Mucosa of rectum (tissue), 2 donors: ENCODE results near the gene PRDX2.
A peak's percentile ranks its signal among the peaks of the same experiment; 100 is the strongest.

Experiments used
- H3K27ac ChIP-seq, 2 donors: one replicate each; pipeline ENCODE4 v1.7.0; 2013; ENCODE audit warnings: inconsistent platforms in 2 of 2, low read depth in 2 of 2, low read length in 2 of 2
- H3K27me3 ChIP-seq, 2 donors: one replicate each; pipeline ENCODE4 v1.7.0; 2013; ENCODE audit warnings: low read length in 2 of 2; ENCODE audit not compliant: control insufficient read depth in 2 of 2, insufficient read depth in 2 of 2
- H3K36me3 ChIP-seq, 2 donors: one replicate each; pipeline ENCODE4 v1.7.0; 2013; ENCODE audit warnings: low read length in 2 of 2; ENCODE audit not compliant: control insufficient read depth in 2 of 2, insufficient read depth in 2 of 2
- H3K4me1 ChIP-seq, 2 donors: one replicate each; pipeline ENCODE4 v1.7.0; 2013; ENCODE audit warnings: low read length in 2 of 2, mild to moderate bottlenecking in 1 of 2; ENCODE audit not compliant: control insufficient read depth in 2 of 2, insufficient read depth in 2 of 2
- H3K4me3 ChIP-seq, 2 donors: one replicate each; pipeline ENCODE4 v1.7.0; 2013; ENCODE audit warnings: low read length in 2 of 2
- H3K9ac ChIP-seq, 2 donors: one replicate each; pipeline ENCODE4 v1.7.0; 2013; ENCODE audit warnings: low read length in 2 of 2, low read depth in 1 of 2, mild to moderate bottlenecking in 1 of 2
- H3K9me3 ChIP-seq, 2 donors: one replicate each; pipeline ENCODE4 v1.7.0; 2013; ENCODE audit warnings: low read length in 2 of 2; ENCODE audit not compliant: control insufficient read depth in 2 of 2
- donor health status: healthy.
- donor health status: Normal muscosa, but diverticular disease.

The PRDX2 gene

DNA sequence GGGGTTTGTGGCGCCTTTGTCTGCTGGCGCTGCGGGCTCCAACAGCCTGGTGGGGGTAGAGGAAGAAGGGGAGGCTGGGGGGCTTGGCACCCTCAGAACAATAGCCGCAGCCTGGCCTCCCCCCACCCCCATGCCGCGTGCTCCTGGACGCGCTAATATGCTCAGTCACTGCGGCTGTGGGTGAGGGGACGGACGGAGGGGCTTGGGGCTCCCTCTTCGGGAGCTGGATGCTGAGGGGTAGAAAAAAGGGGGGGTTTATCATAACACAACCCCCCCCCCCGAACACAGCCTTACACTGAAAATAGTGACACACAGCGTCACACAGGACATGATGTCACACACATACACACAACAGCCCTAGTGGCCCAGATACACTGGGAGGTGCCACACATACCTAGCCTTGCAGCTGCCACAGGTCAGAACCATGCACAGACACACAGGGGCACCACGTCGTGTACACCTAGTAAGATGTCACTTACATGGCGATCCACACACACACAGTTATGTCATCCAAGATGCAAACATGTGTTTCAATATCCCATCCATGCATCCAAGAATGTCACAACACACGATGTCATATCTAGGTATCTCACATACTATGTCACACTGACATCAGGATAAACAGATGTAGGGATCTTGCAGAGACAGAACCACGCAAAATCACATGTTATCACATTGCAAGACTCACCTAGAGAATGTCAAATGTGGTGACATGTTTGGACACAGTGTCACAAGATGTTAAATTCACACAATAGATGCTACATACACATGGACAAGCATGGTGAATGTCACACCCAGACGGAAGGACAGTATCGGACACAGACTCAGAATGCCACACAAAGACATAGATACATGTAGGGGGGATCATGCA, 37.5 kb upstream of the PRDX2 start:
- no peaks in the 10 kb centered on the region for H3K36me3 ChIP-seq
- H3K27me3 ChIP-seq: peaks cover 68 to 70% of the 10 kb centered on the region in 2 donors
- no peak overlapping the region for H3K4me3 ChIP-seq
- H3K9me3 ChIP-seq: no peaks in the 10 kb centered on the region
- H3K4me1 ChIP-seq: peaks cover 7% of the 10 kb centered on the region in 2 donors
- no peak overlapping the region for H3K9ac ChIP-seq
- H3K27ac ChIP-seq: no peak overlapping the region

DNA sequence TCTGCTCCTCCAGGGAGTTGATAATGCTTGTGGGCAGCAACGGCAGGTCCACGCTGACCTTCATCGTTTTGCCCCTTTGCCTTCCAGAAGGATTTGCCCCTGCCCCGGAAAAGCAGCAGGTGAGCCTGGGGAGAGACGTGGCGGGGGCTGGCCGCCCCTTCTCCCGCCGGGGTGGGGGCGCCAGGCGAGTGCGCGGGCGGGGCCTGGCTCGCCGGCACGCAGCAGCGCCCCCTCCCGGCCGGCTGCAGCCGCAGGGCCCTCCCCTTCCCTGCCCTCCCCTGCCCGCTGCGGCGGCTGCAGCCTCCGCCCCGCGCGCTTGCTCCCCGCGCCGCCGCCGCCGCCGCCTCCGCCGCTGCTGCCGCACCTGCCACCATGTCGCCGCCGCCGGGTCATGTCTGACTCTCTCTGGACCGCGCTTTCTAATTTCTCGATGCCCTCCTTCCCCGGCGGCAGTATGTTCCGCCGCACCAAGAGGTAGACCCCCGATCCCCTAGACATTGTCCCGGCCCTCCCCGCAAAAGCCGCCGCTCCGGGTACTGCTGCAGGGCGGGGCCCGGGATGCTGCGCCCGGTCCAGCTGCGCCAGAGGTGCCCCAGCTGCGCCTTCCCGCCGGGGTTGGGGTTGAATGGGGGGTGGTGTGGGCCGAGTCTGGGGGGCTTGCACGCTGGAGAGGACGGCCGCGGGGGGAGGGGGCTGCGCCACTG, 36.7 kb upstream of the PRDX2 start, which contains the start of gene MAST1:
Gene MAST1, plus strand, starts transcription at position 334 of the 704 bp plus-strand sequence. Its CDS starts 58 bp downstream, at position 392.
- Histone ChIP-seq H3K4me3 (peak within 1 kb of the TSS in 1 of 2 donors; percentile 14), H3K9ac (peak within 1 kb of the TSS in 1 of 2 donors; percentile 2), H3K9me3 (no peaks in the 10 kb centered on the region), H3K27ac (no peak within 1 kb of the TSS), H3K4me1 (peaks cover 7 to 8% of the 10 kb centered on the region in 2 donors), H3K36me3 (no peaks in the 10 kb centered on the region), H3K27me3 (peaks cover 69 to 71% of the 10 kb centered on the region in 2 donors)

DNA sequence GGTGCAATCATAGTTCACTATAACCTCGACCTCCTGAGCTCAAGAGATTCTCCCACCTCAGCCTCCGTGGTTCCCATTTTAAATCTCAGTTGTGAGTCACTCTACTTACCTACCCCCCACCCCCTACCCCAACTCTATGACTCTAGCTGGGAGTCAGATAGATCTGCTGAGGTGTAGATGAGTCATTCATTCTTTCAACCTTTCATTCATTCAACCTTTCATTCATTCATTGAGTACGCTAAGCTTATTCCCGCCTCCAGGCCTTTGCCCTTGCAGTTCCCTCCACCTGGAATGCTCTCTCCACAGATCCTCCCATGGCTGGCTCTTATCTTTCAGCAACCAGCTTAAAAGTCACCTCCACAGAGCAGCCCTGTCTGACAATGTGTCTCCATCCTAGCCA, 35.6 kb upstream of the PRDX2 start:
- H3K27me3 ChIP-seq: peaks cover 70 to 74% of the 10 kb centered on the region in 2 donors

DNA sequence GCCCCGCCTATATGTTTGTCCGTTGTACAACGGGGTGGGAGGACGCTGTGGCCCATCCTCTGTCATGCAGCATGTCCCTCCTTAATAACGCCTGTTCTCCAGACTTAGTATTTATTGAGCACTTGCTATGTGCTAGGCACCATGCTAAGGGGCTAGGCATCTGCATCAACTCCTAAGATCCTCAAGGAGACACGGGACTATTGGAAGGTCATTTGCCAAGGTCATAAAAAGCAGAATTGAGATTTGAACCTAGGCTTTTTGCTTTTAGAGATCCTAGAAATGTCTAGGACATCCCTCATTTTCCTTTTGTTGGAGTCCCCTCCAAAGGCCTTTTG, 34.9 kb upstream of the PRDX2 start:
- Histone ChIP-seq H3K36me3 (no peaks in the 10 kb centered on the region), H3K9ac (no peak overlapping the region), H3K27ac (no peak overlapping the region), H3K27me3 (peaks cover 72% of the 10 kb centered on the region in 2 donors), H3K4me3 (no peak overlapping the region), H3K4me1 (peaks cover 7 to 12% of the 10 kb centered on the region in 2 donors), H3K9me3 (no peaks in the 10 kb centered on the region)

More for the DNA sequence above, 35.6 kb upstream of the PRDX2 start:
- Histone ChIP-seq H3K9ac (no peak overlapping the region), H3K36me3 (no peaks in the 10 kb centered on the region), H3K27ac (no peak overlapping the region), H3K9me3 (no peaks in the 10 kb centered on the region), H3K4me1 (peaks cover 7 to 12% of the 10 kb centered on the region in 2 donors), H3K4me3 (no peak overlapping the region)

DNA sequence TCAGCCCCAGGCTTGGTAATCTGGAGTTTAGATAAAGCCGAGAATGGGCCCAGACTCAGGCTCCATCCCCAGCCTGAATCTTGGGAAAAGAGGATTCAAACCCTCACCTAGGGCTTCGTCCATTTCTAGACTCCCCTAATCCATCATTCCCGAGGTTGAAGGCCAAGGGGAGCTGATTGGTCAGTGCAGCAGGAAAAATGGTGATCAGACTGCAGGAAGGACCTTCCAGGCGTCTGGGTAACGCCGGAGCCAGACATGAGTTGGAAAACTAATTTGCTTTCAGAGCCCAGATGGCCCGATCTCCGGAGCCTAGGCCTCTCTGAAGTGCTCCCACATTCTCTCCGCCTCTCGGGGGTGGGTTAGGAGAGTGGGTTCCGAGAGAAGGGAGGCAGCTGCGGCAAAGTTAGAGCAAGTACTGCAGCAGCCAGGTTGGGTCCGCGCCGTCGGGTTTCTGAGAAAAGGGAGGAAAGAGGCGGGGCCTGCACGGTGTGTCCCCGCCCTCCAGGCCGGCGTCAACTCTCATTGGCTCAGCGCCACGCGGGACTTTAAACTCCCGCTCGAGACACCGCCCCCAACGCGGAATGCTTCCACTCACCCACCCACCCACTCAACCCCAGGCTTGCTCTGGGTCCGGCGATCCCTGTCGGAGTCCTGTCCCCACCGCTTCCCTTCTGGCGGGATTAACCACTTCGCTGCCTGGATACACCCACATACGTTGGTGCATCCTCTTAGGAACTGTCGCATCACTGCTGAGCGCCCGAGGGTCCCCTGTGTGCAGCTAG, 33.6 kb upstream of the PRDX2 start:
- Histone ChIP-seq H3K4me1 (peaks cover 0 to 10% of the 10 kb centered on the region in 2 donors), H3K9ac (no peak overlapping the region), H3K27me3 (peaks cover 62 to 66% of the 10 kb centered on the region in 2 donors), H3K4me3 (no peak overlapping the region), H3K27ac (no peak overlapping the region), H3K9me3 (no peaks in the 10 kb centered on the region), H3K36me3 (no peaks in the 10 kb centered on the region)

DNA sequence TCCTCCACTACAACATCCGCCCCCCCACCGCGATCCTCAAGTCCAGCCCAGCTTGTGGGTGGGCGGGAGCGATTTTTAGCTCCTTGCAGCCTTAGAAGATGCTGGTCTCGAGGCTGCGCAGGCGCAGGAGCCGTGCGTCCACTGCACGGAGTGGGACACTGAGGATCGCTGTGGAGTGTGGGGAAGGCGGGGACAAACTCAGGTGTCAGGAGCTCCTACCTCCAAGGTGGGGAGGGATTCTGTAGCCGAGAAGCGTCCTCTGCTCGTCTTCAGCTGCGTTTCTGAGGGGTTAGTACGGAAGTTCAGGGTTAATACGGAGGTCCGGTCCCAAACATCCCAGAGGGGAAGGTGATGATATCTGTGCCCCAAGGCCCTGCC, 33.0 kb upstream of the PRDX2 start, which contains the start of gene RTBDN:
Gene RTBDN, minus strand, starts transcription at position 14 of the 378 bp plus-strand sequence. CDS start 4,600 bp downstream, outside the sequence.
- Histone ChIP-seq H3K4me3 (peak within 1 kb of the TSS in 1 of 2 donors; percentile 27), H3K9ac (no peak within 1 kb of the TSS), H3K36me3 (no peaks in the 10 kb centered on the region), H3K9me3 (no peaks in the 10 kb centered on the region), H3K27me3 (peaks cover 61 to 64% of the 10 kb centered on the region in 2 donors), H3K4me1 (peaks cover 0 to 10% of the 10 kb centered on the region in 2 donors), H3K27ac (no peak within 1 kb of the TSS)

DNA sequence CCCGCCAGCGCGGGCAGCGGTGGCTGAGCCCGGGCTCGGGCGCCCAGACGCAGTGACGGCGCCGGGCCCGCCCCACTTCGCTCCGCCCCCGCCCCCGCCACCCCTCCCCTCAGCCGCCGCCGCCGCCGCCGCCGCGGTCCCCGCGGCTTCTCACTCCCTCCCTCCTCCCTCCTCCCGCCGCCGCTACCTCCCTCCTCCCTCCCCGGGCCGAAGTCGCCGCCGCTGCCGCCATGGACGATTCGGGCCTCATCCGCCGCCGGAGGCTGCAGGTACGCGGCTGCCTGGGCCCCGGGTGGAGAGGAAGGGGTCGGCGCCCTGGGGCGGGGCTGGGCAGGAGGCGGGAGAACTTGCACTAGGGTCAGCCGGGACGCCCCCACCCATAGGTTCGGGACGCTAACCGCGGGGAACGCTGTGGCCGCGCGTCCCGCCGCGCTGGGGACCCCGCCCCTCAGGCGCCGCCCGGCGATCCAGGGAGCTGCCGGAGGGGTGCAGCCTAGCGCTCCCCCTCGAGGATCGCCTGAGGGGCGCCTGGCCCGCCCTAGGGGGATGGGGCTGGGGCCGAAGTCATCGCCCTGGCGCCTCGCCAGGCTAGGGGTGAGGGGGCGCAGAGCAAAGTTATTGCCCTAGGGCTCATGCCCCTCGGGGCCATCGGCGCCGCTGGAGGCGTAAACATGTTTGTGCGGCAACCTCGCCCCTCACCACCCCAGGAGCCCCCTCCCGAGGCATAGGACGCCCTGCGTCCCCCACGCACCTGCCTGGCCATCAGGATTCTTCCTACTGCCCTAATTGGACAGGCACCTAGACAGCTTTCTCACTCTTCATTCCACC, 32.4 kb upstream of the PRDX2 start:
- H3K9ac ChIP-seq: no peak overlapping the region
- H3K4me3 ChIP-seq: peak overlapping the region in 1 of 2 donors; percentile 27
- H3K36me3 ChIP-seq: no peaks in the 10 kb centered on the region
- H3K27ac ChIP-seq: no peak overlapping the region
- H3K9me3 ChIP-seq: no peaks in the 10 kb centered on the region
- H3K4me1 ChIP-seq: peaks cover 0 to 10% of the 10 kb centered on the region in 2 donors
- peaks cover 55 to 60% of the 10 kb centered on the region in 2 donors for H3K27me3 ChIP-seq

DNA sequence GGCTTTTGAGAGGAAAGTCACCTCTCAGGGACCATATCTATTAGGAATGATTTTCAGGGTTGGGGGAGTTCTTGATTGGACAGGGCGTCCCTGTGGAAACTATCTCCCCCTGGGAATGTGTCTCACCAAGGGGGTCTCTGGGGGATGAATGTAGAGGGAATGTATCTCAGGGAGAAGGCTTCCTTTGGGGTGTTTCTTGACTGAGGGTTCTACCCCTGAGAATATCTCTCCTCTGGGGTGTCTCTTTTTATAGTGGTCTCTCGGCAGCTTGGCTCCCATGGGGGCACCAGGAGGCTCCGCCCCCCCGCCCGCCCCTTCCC, 31.8 kb upstream of the PRDX2 start:
- peaks cover 54 to 60% of the 10 kb centered on the region in 2 donors for H3K27me3 ChIP-seq
- H3K4me3 ChIP-seq: no peak overlapping the region
- H3K36me3 ChIP-seq: no peaks in the 10 kb centered on the region
- no peak overlapping the region for H3K27ac ChIP-seq
- no peaks in the 10 kb centered on the region for H3K9me3 ChIP-seq
- peaks cover 0 to 8% of the 10 kb centered on the region in 2 donors for H3K4me1 ChIP-seq
- H3K9ac ChIP-seq: no peak overlapping the region

DNA sequence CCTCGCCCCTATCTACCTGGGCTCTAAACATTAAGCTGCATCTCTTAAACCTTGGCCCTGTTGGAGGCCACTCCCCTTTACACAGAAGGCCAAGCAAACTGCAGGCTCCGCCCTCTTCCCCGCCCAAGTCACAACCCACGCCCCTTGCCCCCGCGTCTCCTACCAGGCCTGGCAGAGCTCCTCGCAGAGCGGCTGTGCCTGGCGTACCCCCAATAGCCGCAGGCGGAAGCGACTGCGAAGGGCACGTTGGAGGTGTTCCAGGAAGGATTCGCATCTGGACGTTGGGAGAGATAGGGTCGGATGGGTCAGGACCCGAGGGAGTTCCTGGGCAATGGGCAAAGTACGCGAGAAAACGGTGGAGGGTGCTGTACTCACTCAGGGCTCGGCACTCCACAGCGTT, 26.9 kb upstream of the PRDX2 start:
- Histone ChIP-seq H3K27me3 (peaks cover 28 to 37% of the 10 kb centered on the region in 2 donors), H3K36me3 (no peaks in the 10 kb centered on the region), H3K4me1 (peaks cover 0 to 7% of the 10 kb centered on the region in 2 donors), H3K9me3 (no peaks in the 10 kb centered on the region), H3K4me3 (no peak overlapping the region), H3K9ac (no peak overlapping the region), H3K27ac (no peak overlapping the region)
